HG03039 (cell line): Measurements from ENCODE around the gene UAP1.
"Not testable (repeated sequence)": the region's sequence is repeated elsewhere in the genome, so short reads cannot be mapped to it uniquely, and the experiment has no call there.

ENCODE experiments used
- ATAC-seq: cut with Tn5 transposase; IDR thresholded peaks from one replicate; pipeline ENCODE4 v1.9.1; 2021; ENCODE audit warnings: mild to moderate bottlenecking, moderate library complexity; ENCODE audit not compliant: unreplicated experiment

The UAP1 gene

GRCh38 chr1:162564762-162565218 is 3.3 kb downstream of the UAP1 start:
- ATAC-seq: no peak

GRCh38 chr1:162565460-162565859 is 3.9 kb downstream of the UAP1 start:
- ATAC-seq: no peak

- ATAC-seq: no peak
Measured at GRCh38 chr1:162566870-162567269, 5.3 kb downstream of the UAP1 start.

GRCh38 chr1:162568802-162569201 is 7.3 kb downstream of the UAP1 start:
- no peak for ATAC-seq

GRCh38 chr1:162570718-162571117 is 9.2 kb downstream of the UAP1 start:
- ATAC-seq: no peak

- not testable (repeated sequence) for ATAC-seq
Measured at GRCh38 chr1:162571121-162571520, 9.6 kb downstream of the UAP1 start.

- ATAC-seq: no peak
Measured at GRCh38 chr1:162571696-162572095, 10.2 kb downstream of the UAP1 start.

GRCh38 chr1:162573136-162573535 is 11.6 kb downstream of the UAP1 start:
- ATAC-seq: no peak

GRCh38 chr1:162578071-162578700 is 16.7 kb downstream of the UAP1 start:
- no peak for ATAC-seq

- ATAC-seq: no peak
Measured at GRCh38 chr1:162578936-162579335, 17.4 kb downstream of the UAP1 start.

GRCh38 chr1:162580308-162580707 is 18.8 kb downstream of the UAP1 start:
- ATAC-seq: no peak

- not testable (repeated sequence) for ATAC-seq
Measured at GRCh38 chr1:162582901-162583300, 21.4 kb downstream of the UAP1 start.

- ATAC-seq: not testable (repeated sequence)
Measured at GRCh38 chr1:162585101-162585500, 23.6 kb downstream of the UAP1 start.

GRCh38 chr1:162587347-162587746 is 25.8 kb downstream of the UAP1 start:
- ATAC-seq: no peak

- ATAC-seq: no peak
Measured at GRCh38 chr1:162587761-162588260, 26.3 kb downstream of the UAP1 start.

GRCh38 chr1:162590101-162590500 is 28.6 kb downstream of the UAP1 start:
- ATAC-seq: no peak

- no peak for ATAC-seq
Measured at GRCh38 chr1:162590686-162591085, 29.2 kb downstream of the UAP1 start.

- no peak for ATAC-seq
Measured at GRCh38 chr1:162596514-162597170, 35.1 kb downstream of the UAP1 start.

GRCh38 chr1:162599451-162599850 is 37.9 kb downstream of the UAP1 start:
- ATAC-seq: no peak

GRCh38 chr1:162603117-162603516 is 41.6 kb downstream of the UAP1 start:
- ATAC-seq: not testable (repeated sequence)

- no peak for ATAC-seq
Measured at GRCh38 chr1:162605225-162605927, 43.9 kb downstream of the UAP1 start.

- no peak for ATAC-seq
Measured at GRCh38 chr1:162609306-162609705, 47.8 kb downstream of the UAP1 start.
